Measurements from ENCODE around the gene USP7.
A peak's percentile ranks its signal among the peaks of the same experiment; 100 is the strongest.
"Not testable (repeated sequence)": the region's sequence is repeated elsewhere in the genome, so short reads cannot be mapped to it uniquely, and the experiment has no call there.

The USP7 gene

DNA sequence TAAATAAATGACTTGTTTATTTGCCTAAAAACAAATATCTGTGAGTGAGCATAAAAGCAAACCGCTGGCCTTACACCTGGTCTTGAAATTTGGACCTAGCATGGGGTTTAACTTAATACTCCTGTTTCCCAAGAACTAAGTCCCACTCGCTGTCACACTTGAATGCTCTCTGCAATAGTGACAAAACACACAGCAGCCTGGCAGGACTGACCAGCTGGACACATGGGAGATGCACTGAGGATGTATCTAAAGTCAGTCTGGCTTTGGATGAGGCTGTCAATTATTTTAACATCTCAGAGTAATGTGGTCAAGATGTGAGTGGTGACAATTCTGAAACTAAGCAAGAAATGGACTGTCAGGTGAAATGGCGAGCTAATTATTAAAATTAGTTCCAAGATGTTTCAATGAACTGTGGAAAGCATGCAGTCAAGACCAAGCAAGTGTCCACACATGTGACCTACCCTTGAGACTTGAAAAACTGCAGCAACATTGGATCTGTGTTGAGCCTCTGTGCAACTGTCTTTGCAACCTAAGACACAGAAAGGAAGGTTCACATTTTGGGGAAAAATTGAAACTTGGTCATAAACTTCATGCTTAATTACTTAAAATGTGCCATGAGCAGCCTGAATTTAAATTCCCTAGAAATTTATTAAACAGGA lies 64.9 kb downstream of the USP7 start:
- DNase-seq: no peak

GRCh38 chr16:8894736-8895334 lies 68.9 kb downstream of the USP7 start:
- no peak for DNase-seq

- no peak for DNase-seq
These were observed 69.6 kb downstream of the USP7 start for GRCh38 chr16:8893976-8894690.

DNA sequence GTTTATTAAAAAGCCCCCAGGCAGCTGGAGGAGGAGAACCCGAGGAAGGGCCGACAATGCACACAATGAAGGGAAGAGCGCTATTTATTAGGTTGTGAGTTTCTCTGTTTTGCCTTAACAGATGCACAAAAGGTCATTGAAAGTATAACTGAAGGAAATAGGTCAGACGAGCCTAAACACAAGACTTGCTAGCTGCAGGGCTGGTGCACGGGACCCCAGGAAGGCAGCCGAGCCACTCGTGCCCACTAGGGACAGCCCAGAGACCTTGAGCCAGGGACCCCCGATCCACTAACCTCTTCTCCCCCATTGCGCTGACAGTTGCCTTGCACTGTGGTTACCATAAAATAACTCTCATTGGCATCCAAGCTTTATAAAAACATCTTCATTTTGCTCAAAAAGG lies 70.3 kb downstream of the USP7 start:
- no peak for DNase-seq

GRCh38 chr16:8892101-8892575 lies 71.6 kb downstream of the USP7 start:
- no peak for DNase-seq

- DNase-seq: no peak
These were observed 73.2 kb downstream of the USP7 start for GRCh38 chr16:8890549-8890921.

DNA sequence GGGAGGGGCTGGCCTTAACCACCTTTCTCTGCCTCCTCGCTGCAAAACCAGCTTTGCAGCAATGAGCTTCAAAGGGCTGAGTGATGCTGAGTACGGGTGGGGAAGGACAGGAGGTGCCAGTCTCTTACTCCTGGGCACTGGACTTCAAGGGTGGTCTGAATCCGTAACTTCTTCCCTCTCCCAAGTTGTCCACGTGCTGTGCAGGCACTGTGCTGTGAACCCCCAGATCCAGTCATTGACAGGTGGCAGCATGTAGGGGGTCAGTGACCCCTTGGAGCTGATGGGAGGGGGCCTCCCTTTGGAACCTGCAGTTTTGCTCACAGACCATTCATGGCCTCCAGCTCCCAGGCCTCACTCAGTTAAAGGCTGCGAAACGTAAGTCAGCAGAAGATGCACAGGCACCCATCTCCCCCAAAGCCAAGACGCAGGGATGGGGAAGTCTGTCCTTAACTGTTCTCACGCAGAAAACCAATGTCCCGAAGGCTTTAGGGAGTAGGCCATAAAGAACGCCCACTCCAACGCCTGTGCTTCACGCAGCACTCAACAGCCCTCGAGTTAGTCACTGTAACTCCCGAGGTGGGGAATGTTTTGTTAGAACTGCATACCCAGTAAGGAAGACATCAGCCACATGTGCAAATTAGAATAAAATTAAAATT lies 73.7 kb downstream of the USP7 start:
- no peak for DNase-seq

DNA sequence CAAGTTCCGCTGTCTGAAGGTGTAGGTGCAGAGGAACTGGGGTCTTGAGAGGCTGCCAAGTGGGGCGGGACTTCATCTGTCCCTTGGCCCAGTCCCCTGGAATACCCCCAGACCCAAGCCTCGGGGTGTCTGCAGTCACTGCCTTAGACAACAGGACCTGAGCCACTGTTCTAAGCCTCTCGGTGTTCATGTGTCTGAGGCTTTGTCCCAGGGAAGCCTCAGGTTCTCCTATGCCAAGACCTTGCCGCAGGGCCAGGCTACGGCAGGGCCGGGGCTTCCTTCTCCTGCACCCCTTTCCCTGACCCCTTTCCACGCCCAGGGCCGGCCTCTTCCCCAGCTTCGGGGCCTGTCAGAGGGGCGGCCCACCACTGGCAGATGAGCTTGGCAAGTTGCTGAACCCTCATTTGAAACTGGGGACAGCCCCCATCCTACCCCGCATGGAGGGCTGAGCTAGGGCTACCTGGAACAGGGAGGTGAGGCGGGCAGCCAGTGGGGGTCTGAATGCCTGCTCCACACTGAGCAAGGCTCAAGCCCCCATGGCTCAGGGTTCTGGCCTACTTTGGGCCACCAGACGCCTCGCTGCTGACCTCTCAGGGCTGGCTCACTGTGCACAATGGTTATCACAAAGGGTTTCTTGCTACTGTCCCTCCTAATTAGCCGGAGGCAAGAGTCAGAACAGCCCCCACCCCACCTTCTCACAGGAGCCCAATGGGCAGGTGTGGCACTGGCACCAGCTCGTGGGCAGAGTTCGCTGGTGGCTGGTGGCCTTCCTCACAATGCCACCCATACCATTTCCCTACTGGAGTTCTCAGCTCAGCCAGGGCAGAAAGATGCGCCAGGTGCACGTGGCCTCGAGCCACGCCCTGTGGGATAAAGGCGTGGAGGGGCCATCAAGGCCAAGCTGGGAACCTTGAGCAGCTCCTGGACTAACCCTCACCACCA lies 74.5 kb downstream of the USP7 start:
- no peak for DNase-seq

- no peak for DNase-seq
These were observed 75.7 kb downstream of the USP7 start for GRCh38 chr16:8887952-8888560.

GRCh38 chr16:8887431-8887765 lies 76.3 kb downstream of the USP7 start:
- DNase-seq: no peak

GRCh38 chr16:8886593-8887430 lies 76.9 kb downstream of the USP7 start:
- DNase-seq: no peak

DNA sequence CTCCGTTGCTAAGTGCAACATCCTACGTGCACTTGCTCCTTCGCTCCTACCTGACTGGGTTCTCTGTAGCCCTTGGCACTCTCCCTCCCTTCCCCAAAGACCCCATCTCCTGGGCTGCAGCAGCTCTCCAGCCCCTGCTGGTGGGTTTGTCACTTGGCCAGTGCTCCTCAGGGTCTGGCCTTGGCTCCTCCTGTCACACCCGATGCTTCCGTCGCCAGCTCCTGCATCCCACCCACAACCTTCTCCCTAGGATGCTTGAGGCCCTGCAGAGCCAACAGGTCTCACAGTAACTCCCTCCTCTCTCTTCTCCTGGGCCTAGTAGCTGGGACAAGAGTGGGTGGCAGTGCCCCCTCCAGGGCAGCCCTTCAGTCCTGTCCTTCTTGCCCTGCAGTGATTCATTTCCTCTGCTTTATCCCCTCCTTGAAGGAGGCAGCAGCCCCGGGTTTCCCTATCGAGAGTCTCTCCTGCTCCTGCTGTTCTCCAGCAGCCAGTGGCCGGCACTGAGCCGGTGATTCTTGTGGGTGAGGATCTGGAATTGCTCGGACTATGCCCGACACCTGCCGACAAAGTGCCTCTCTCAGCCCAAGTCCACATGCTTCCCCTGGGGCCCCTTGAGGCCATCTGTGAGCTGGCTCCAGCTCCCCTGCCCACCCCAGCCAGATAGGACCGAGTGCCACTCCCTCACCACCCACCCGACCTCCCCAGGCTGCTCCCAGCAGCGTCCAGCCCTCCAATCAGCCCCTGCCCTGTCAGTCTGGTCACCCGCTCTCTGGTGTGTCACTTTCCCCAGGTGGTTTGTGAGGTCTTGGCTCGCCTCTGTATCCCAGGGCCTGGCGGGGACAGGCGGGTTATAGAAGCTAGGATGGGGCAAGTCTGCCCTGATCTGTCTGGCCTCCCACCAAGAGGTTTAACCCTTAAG lies 77.8 kb downstream of the USP7 start:
- DNase-seq: no peak

GRCh38 chr16:8882725-8883377 lies 80.9 kb downstream of the USP7 start:
- no peak for DNase-seq

- no peak for DNase-seq
These were observed 81.6 kb downstream of the USP7 start, which contains the start of gene LITAFD for GRCh38 chr16:8882041-8882617. Gene LITAFD (plus strand): TSS chr16:8882351. CDS start chr16:8884356, 2,005 bp downstream.

GRCh38 chr16:8880839-8881510 lies 82.7 kb downstream of the USP7 start:
- peak; percentile 37 for DNase-seq

DNA sequence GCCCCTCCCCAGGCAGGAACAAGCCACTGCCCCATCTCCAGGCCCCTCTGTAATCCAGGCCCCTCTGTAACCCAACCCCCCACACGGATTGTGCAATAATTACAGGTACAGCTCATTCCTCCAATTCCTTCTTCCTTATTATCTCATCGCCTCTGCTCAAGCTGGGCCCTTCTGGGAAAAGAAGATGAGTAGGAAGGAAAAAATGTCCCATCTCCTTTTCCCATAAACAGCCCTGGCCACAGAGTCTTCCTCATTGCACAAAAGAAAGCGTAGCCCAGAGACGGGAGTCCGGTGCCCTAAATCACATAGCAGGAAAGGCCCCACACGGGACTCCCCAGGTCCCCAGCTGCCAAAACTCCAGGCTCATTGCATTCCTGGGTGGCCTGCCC lies 85.2 kb downstream of the USP7 start:
- DNase-seq: no peak

- no peak for DNase-seq
These were observed 85.7 kb downstream of the USP7 start for GRCh38 chr16:8877894-8878522.

- not testable (repeated sequence) for DNase-seq
These were observed 88.4 kb downstream of the USP7 start for GRCh38 chr16:8875317-8875716.
